ACHN (cell line): ENCODE results near the gene CFAP77.

ENCODE experiments used
- DNase-seq: peaks from one replicate; pipeline ENCODE4 v3.0.0-alpha.2; 2015
- in situ Hi-C: cut with HindIII; loops from 2 replicates; pipeline ENCODE4 v1.10.0; 2017; ENCODE audit warnings: low sequenced_read_pairs, low pct_ligation_motif_present, low pct_unique_long_range_greater_than_20kb

CFAP77 gene

GRCh38 chr9:132440735-132441134, 30.7 kb downstream of the CFAP77 start:
- in situ Hi-C loops: no loop called here
- DNase-seq: no peak

DNA sequence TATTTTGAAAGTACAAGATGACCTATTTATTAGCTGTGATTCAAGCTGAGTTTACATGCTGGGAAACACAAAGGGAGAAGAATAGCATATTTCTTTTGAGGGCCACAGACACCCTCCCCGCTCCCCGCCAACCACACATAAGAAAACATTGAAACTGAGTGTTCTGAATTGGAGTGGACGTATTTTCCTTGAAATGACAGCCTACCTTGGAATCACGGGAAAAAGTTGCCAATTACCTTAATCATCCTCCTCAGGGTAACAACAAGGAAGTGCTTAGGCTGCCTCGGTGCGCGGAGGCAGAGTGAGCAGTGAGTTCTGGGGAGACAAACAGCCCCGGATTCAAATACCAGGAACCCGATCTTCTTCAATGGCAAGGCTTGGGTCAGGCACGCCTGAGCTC, 31.4 kb downstream of the CFAP77 start:
- in situ Hi-C loops: no loop called here

DNA sequence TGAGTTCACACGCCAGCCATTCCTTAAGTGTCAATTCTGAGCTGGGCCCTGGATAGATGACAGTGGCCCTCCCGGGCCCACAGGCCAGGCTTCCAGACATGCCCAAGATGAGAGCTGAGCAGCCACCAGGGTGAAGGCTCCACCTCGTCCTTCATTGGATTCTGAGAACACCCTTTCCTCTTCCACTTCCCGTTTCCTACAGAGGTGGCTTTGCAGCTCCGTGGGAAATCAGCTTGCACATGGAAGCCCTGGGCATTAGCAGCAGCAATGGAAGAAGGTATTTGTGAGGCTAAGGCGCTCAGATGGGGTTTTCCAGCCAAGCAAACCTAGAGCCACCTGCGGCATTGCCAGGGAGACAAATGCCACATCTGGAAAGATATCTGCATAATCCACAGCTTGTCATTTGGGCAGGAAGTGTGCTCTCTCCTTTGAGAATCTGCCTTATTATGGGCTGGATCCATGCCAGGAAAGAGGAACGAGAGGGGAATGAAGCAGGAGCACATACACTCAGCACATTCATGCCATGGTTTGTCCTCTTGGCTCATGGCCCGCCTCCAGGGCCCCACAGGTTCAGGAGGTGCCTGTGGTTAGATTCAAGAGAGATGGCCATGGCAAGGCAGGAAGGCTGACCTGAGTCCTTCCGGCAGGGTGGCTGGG, 34.1 kb downstream of the CFAP77 start:
- no peak for DNase-seq
- in situ Hi-C loops: no loop called here

More for the DNA sequence above, 31.4 kb downstream of the CFAP77 start:
- no peak for DNase-seq

DNA sequence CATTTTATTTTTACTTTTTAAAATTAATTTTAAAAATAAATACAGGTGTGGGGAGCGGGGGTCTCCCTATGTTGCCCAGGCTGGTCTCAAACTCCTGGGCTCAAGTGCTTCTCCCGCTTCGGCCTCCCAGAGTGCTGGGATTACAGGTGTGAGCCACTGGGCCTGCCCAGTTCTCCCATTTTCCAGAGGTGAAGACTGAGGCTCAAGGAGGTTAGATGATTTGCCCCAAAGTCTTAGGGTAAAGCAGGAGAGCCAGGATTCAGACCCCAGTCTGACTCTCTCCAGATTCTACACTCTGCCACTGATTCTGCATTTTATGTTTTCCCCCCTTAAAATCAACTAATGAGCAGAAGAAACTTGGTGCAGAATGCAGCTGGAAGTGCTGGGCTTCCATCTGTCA, 36.9 kb downstream of the CFAP77 start:
- in situ Hi-C loops: no loop called here
- no peak for DNase-seq

- DNase-seq: no peak
- in situ Hi-C loops: no loop called here
Measured at GRCh38 chr9:132447346-132447745, 37.3 kb downstream of the CFAP77 start.

DNA sequence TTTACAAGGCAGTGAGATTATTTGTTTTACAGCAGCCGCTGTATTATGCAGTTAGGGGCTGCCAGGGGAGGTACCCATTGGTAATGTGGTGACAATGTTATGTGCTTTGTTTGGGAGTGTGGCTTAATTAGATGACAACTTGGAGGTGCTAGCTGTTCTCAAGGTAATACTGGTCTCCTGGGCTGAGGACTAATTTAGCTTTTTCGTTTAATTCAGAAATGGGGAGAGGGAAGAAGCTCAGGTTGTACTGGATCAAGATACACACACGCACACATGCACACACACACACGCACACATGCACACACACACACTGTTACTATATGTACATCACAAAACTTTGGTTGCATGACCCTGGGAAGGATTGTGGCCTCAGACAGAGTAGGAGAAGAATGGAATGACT, 37.9 kb downstream of the CFAP77 start:
- no peak for DNase-seq
- in situ Hi-C loops: no loop called here

DNA sequence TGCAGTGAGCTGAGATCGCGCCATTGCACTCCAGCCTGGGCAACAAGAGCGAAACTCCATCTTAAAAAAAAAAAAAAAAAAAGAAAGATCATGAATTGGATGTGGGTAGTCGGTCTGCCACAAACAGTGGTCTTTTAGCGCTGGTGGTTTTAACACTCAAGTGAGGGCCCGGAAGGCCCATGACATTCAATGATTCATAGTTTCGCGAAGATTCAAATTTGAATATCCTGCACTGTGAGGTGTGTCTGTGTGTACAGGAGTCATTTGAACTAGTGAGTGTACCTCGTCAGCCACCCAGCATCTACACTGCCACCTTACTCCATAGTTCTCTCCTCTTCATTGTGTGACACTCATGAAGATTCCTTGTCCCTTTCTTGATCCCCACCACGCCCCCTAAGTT, 41.3 kb downstream of the CFAP77 start:
- no peak for DNase-seq
- in situ Hi-C loops: no loop called here

- in situ Hi-C loops: no loop called here
- DNase-seq: no peak
Measured at GRCh38 chr9:132456241-132456640, 46.2 kb downstream of the CFAP77 start.

DNA sequence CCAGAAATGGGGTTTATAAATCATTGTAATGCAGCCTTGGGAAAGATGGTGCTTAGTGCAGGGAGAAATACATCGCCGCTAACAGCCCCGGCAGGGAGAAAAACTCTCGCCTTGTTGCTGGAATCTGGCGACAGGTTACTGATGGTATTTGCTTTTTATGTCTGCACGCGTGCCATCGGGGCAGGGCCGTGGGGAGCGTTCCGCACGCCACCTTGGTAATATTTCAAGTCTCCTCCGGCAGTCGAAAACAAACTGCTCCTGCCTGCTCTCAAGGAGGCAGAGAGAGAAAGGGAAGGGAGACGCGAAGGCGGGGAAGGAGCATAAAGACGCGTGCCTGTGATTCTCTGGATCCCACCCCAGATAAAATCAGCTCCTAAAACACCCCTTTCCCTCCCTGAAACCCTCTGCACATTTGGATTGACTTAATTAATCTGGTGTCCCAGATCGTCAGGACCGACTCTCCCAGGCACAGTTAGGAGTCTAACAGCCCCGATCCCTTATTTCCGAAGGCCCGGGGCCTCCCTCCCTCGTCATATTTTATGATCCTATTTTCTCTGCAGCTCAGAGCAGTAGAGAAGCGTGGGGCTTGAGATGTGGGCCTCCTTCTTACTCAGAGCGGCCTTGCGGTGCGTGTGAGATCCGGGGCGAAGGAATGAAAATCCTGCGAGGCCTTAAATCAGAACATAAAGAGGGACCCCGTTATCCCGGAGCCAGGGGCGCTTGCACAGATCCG, 47.7 kb downstream of the CFAP77 start:
- in situ Hi-C loops: no loop called here
- DNase-seq: no peak

DNA sequence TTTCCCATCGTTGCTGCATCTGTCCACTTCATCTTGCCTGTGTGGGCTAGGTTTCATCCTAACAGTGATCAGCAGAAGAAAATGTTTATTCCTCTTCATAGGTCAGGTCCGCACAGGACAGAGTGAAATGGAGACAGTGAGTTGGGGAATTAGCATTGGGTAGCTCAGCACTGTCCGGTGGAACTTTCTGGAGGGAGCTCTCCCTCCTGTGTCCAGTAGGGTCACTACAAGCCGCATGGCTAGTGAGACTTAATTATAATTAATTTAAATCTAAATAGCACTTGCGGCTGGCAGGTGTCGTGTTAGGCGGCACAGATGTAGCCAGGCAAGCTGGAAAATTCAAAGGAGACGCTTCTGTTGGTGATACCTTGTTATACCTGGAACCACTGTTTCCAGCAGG, 48.4 kb downstream of the CFAP77 start:
- no peak for DNase-seq
- in situ Hi-C loops: no loop called here

GRCh38 chr9:132459661-132460060, 49.6 kb downstream of the CFAP77 start:
- DNase-seq: no peak
- in situ Hi-C loops: no loop called here

DNA sequence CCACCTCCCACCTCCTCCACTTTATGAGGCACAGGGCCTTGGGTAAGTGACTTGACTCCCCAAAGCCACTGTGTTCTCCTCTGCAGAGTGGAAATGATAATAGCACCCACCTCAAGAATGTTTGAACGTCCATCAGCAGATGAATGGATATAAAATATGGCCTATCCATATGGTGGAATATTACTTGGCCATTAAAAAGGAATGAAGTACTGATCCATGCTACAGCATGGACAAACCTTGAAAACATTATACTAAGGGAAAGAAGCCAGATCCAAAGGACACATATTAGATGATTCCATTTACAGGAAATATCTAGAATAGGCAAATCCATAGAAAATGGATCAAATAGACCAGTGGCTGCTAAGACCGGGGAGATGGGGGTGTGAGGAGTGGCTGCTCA, 50.2 kb downstream of the CFAP77 start:
- in situ Hi-C loops: no loop called here
- DNase-seq: no peak

GRCh38 chr9:132461281-132461896, 51.4 kb downstream of the CFAP77 start:
- in situ Hi-C loops: no loop called here
- DNase-seq: no peak

DNA sequence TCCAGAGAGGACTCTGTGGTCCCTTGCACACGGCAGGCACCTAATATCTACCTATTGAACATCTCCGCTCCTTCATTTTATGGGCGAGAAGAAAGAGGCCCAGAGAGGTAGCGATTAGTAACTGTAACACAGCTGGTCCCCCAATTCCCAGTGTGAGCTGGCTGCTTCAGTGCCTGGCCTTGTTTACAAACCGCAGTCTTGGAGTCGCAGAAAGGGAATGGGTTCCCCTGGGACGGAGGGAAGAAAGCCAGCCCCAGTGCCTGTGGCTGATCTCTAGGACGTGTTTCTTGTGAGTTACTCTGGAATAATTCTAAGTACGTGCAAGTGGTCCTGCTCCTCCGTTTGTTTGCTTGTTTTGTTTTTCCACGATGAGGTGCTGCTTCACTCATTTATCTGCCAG, 52.0 kb downstream of the CFAP77 start:
- no peak for DNase-seq
- in situ Hi-C loops: no loop called here

- in situ Hi-C loops: no loop called here
- DNase-seq: no peak
Measured at GRCh38 chr9:132464547-132464946, 54.5 kb downstream of the CFAP77 start.

DNA sequence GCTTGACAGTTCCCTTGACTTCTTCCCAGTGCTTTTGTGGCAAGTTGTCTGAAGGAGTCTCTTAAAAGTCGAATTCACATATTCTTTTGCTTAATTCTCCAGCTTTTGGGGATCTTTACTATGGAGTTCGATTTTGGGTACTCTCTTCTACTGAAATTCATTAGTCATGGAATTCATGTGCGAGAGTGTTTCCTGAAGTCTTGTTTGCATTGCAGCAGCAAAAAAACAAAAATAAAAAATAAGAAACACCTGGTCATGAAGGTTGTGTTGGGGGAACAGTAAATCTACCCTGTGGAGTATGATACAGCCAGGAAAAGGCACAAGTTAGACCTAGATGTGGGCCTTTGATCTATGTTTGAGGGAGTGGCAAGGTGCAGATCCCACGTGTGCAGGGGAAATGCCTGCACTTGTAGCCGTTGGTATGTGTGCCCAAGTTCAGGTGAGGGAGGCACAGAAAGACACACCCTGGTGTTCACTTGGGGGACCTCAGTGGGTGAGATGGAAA, 55.2 kb downstream of the CFAP77 start:
- in situ Hi-C loops: no loop called here

GRCh38 chr9:132472199-132472598, 62.2 kb downstream of the CFAP77 start:
- in situ Hi-C loops: no loop called here
- DNase-seq: no peak

More for the DNA sequence above, 55.2 kb downstream of the CFAP77 start:
- no peak for DNase-seq

DNA sequence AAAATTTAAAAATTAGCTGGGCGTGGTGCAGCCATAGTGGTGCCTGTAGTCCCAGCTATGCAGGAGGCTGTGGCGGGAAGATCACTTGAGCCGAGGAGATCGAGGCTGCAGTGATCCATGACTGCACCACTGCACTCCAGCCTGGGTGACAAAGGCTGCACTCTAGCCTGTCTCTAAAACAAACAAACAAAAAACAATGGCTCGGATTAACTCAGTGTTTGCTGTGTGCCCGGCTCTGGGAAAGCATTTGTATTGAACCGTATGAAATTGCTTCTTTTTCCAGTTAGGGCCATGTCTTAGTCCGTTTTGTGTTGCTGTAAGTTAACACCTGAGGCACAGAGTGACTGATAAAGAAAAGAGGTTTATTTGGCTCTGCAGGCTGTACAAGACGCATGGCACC, 62.6 kb downstream of the CFAP77 start:
- no peak for DNase-seq
- in situ Hi-C loops: no loop called here

DNA sequence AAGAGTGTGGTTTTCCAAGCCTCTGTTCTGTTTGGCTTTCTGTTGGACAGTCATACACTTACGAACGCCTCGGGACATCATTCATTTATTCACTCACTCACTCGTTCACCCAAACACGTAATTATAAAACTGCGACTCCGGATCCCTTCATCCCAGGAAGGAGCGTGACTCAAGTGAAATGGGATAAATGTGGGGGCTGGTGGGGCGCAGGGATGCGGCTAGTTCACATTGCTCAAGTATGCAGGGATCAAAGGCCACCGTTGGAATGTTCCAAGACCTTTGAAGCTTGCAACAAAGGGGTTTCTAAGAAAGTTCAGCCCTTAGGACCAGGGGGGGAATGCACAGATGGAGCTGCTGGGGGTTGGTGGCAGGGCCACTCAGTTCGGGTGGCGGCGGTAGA, 64.2 kb downstream of the CFAP77 start:
- in situ Hi-C loops: no loop called here

More for the DNA sequence above, 64.2 kb downstream of the CFAP77 start:
- no peak for DNase-seq
